OCI-LY1 (cell line): ENCODE results near the gene GMDS.

Experiments
- H2AFZ ChIP-seq: fragments of 200-600 bp; sonication (generic), shearing (Covaris generic); 2 replicates; pipeline ENCODE4 v1.6.0; 2014; ENCODE audit warnings: antibody characterized with exemption, mild to moderate bottlenecking, low read length
- H3F3A ChIP-seq: fragments of 200-600 bp; sonication (generic), shearing (Covaris generic); 2 replicates; pipeline ENCODE4 v1.6.0; 2014; ENCODE audit warnings: mild to moderate bottlenecking, antibody characterized with exemption, low read length, moderate library complexity; ENCODE audit not compliant: insufficient read depth
- H3K27ac ChIP-seq: fragments of 200-600 bp; sonication (generic); 2 replicates; pipeline ENCODE4 v1.5.1; 2014; ENCODE audit warnings: low read length, mixed run types, mild to moderate bottlenecking, low read depth; ENCODE audit not compliant: poor library complexity, severe bottlenecking
- H3K27me3 ChIP-seq: fragments of 200-600 bp; sonication (generic); 2 replicates; pipeline ENCODE4 v1.6.0; 2014; ENCODE audit warnings: antibody characterized with exemption, mild to moderate bottlenecking, low read length, moderate library complexity; ENCODE audit not compliant: insufficient read depth
- H3K36me3 ChIP-seq: fragments of 200-600 bp; sonication (generic); 2 replicates; pipeline ENCODE4 v1.6.1; 2014; ENCODE audit warnings: mild to moderate bottlenecking, antibody characterized with exemption, low read length, moderate library complexity, mixed read lengths; ENCODE audit not compliant: insufficient read depth
- H3K4me1 ChIP-seq: fragments of 200-600 bp; sonication (generic); 2 replicates; pipeline ENCODE4 v1.5.1; 2014; ENCODE audit warnings: mild to moderate bottlenecking, low read length, moderate library complexity; ENCODE audit not compliant: insufficient read depth, severe bottlenecking
- H3K4me2 ChIP-seq: fragments of 200-600 bp; sonication (generic), shearing (Covaris generic); 2 replicates; pipeline ENCODE4 v1.6.1; 2014; ENCODE audit warnings: low read length
- H3K4me3 ChIP-seq: fragments of 200-600 bp; sonication (generic); 2 replicates; pipeline ENCODE4 v1.5.1; 2014; ENCODE audit warnings: low read length, low read depth, mild to moderate bottlenecking, mixed read lengths; ENCODE audit not compliant: poor library complexity, severe bottlenecking
- H3K79me2 ChIP-seq: fragments of 200-600 bp; shearing (Covaris generic); 2 replicates; pipeline ENCODE4 v1.6.1; 2016; ENCODE audit warnings: mixed run types, low read length, mixed read lengths; ENCODE audit not compliant: insufficient read depth
- H3K9ac ChIP-seq: fragments of 200-600 bp; sonication (generic), shearing (Covaris generic); 2 replicates; pipeline ENCODE4 v1.6.1; 2014; ENCODE audit warnings: mild to moderate bottlenecking, low read length, mixed read lengths
- H3K9me2 ChIP-seq: fragments of 200-600 bp; sonication (generic), shearing (Covaris generic); 2 replicates; pipeline ENCODE4 v1.6.1; 2014; ENCODE audit warnings: low read depth, mild to moderate bottlenecking, low read length, mixed read lengths
- H3K9me3 ChIP-seq: fragments of 200-600 bp; shearing (Covaris generic); 2 replicates; pipeline ENCODE4 v1.6.1; 2014; ENCODE audit warnings: low read length, mixed read lengths
- H4K20me1 ChIP-seq: fragments of 200-600 bp; sonication (generic), shearing (Covaris generic); 2 replicates; pipeline ENCODE4 v1.6.0; 2016; ENCODE audit warnings: mild to moderate bottlenecking, low read length; ENCODE audit not compliant: insufficient read depth
- EZH2 ChIP-seq: fragments of 200-600 bp; sonication (generic), shearing (Covaris generic); IDR thresholded peaks from 2 replicates; pipeline ENCODE4 v1.8.0; 2017; ENCODE audit warnings: borderline replicate concordance, mixed run types, mild to moderate bottlenecking, antibody characterized with exemption, low read length, moderate library complexity, mixed read lengths
- TF ChIP-seq, protein P1 (sequence below): fragments of 200-600 bp; sonication (generic), shearing (Covaris generic); IDR thresholded peaks from 2 replicates; pipeline ENCODE4 v1.5.1; 2017; ENCODE audit warnings: mild to moderate bottlenecking, antibody characterized with exemption, low read length, moderate library complexity, mixed read lengths

The GMDS gene

DNA sequence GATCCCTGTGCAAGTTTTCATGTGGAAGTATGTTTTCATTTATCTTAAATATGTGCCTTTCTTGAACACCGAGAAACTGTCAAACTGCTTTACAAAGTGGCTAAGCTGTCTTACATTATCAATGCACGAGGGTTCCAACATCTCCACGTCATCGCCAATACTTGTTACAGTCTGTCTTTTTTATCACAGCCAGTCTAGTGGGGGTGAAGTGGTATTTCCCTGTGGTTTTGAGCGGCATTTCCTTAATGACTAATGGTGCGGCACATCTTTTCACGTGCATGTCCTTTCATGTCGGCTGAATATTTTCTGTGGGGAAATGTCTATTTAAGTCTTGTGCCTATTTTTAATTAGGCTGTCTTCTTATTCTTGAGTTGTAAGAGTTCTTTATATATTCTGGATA, 355.3 kb downstream of the GMDS start:
- H3K27me3 ChIP-seq, result no peaks in the 10 kb centered on the region
- H3K9me2 ChIP-seq, result no peaks in the 10 kb centered on the region
- no peak overlapping the region for H3K4me2 ChIP-seq

DNA sequence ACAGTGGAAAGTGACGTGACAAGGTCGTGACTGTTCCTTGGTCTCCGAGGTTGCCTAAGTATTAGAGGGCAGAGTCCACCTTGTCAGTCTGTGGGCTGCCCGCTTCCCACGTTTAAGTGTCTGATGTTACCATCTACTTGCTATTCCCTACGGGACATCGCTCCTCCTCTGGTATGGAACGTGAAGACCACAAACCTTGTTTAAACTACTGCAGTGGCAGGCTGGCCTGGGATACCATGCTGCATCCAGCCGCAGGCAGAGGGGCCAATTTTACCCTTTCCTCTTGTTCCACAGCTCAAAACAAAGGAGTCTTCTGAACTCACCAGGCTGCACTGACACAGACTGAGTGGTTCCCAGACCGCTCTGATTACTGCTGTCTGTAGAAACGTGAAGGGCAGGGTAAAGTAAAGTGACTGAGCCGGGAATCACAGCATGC, 359.8 kb downstream of the GMDS start:
- TF ChIP-seq, protein P1, sequence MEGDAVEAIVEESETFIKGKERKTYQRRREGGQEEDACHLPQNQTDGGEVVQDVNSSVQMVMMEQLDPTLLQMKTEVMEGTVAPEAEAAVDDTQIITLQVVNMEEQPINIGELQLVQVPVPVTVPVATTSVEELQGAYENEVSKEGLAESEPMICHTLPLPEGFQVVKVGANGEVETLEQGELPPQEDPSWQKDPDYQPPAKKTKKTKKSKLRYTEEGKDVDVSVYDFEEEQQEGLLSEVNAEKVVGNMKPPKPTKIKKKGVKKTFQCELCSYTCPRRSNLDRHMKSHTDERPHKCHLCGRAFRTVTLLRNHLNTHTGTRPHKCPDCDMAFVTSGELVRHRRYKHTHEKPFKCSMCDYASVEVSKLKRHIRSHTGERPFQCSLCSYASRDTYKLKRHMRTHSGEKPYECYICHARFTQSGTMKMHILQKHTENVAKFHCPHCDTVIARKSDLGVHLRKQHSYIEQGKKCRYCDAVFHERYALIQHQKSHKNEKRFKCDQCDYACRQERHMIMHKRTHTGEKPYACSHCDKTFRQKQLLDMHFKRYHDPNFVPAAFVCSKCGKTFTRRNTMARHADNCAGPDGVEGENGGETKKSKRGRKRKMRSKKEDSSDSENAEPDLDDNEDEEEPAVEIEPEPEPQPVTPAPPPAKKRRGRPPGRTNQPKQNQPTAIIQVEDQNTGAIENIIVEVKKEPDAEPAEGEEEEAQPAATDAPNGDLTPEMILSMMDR, result no peak
- TF ChIP-seq EZH2, result no peak
- H3K9ac ChIP-seq, result no peak overlapping the region
- H3K9me3 ChIP-seq, result 0 out of 2 replicates have a peak, but pooled peaks cover 3% of the 10 kb centered on the region
- no peak overlapping the region for H3K4me3 ChIP-seq
- H3K36me3 ChIP-seq, result 0 out of 2 replicates have a peak, but pooled peaks cover 7% of the 10 kb centered on the region
- no peaks in the 10 kb centered on the region; the same call in 1 of the 2 replicates for H3F3A ChIP-seq
- no peak overlapping the region for H3K27ac ChIP-seq
- no peak overlapping the region for H3K4me2 ChIP-seq
- H3K27me3 ChIP-seq, result no peaks in the 10 kb centered on the region
- no peaks in the 10 kb centered on the region for H3K9me2 ChIP-seq
- H2AFZ ChIP-seq, result no peak overlapping the region
- no peaks in the 10 kb centered on the region for H3K4me1 ChIP-seq
- no peaks in the 10 kb centered on the region for H3K79me2 ChIP-seq
- no peaks in the 10 kb centered on the region for H4K20me1 ChIP-seq

More for the DNA sequence above, 355.3 kb downstream of the GMDS start:
- 0 out of 2 replicates have a peak, but pooled peaks cover 7% of the 10 kb centered on the region for H3K36me3 ChIP-seq
- no peaks in the 10 kb centered on the region for H4K20me1 ChIP-seq
- H3K79me2 ChIP-seq, result no peaks in the 10 kb centered on the region
- H3K4me3 ChIP-seq, result no peak overlapping the region
- H3K9me3 ChIP-seq, result 0 out of 2 replicates have a peak, but pooled peaks cover 3% of the 10 kb centered on the region
- H3K9ac ChIP-seq, result no peak overlapping the region
- TF ChIP-seq EZH2, result no peak
- TF ChIP-seq, protein P1, result no peak
- H3K4me1 ChIP-seq, result no peaks in the 10 kb centered on the region
- no peaks in the 10 kb centered on the region for H3F3A ChIP-seq
- no peak overlapping the region for H2AFZ ChIP-seq
- no peak overlapping the region for H3K27ac ChIP-seq

DNA sequence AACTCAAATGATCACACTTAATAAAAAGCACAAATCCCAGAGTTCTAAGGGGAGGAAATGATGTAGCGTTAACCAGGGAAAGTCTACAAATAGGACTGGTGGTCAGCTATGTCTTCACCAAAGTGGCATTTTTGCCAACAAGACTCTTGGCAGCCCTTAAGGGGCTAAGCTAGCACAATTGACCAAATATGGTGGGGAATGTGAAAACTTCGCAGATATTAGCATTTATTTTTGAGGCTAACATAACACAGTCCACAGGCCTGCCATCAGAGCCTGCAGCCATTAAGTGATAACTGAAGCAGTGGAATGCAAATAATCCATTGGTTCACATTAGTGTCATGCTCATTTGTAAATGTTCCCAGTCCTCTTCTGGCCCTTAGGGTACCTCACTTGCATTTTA, 361.1 kb downstream of the GMDS start:
- H3K4me3 ChIP-seq, result no peak overlapping the region
- H3K4me2 ChIP-seq, result no peak overlapping the region
- no peak overlapping the region for H2AFZ ChIP-seq
- TF ChIP-seq, protein P1, result no peak
- TF ChIP-seq EZH2, result no peak
- H3K9me3 ChIP-seq, result no peaks in the 10 kb centered on the region
- no peak overlapping the region for H3K27ac ChIP-seq
- no peak overlapping the region for H3K9ac ChIP-seq
- no peaks in the 10 kb centered on the region for H3K79me2 ChIP-seq
- no peaks in the 10 kb centered on the region for H3K36me3 ChIP-seq
- no peaks in the 10 kb centered on the region for H4K20me1 ChIP-seq
- no peaks in the 10 kb centered on the region for H3K9me2 ChIP-seq
- no peaks in the 10 kb centered on the region; the same call in 1 of the 2 replicates for H3F3A ChIP-seq
- no peaks in the 10 kb centered on the region for H3K27me3 ChIP-seq
- no peaks in the 10 kb centered on the region for H3K4me1 ChIP-seq
